B cell (primary cell): ENCODE data around the gene TMPO. TPM values are rescaled to one million over a fixed set of nuclear protein-coding genes. Genes with fewer than 3 reads are reported as not detected.

ENCODE experiments used
- ATAC-seq: fragments of 200-7000 bp; cut with Tn5 transposase; one replicate; pipeline ENCODE4 v1.10.0; 2021; ENCODE audit warnings: low read depth, mild to moderate bottlenecking, moderate number of reproducible peaks, moderate library complexity
- CTCF ChIA-PET: fragments of 350-600 bp; sonication (Branson Sonifier 250); formaldehyde crosslinking; loops from one replicate; lab custom pipeline; 2021; ENCODE audit warnings: antibody characterized with exemption, inconsistent platforms; lab: Charles Lee
- POLR2A ChIA-PET: fragments of 350-600 bp; sonication (Branson Sonifier 250); formaldehyde crosslinking; loops from one replicate; lab custom pipeline; 2021; ENCODE audit warnings: antibody characterized with exemption; lab: Charles Lee
- DNase-seq: peaks from one replicate; pipeline ENCODE4 v3.0.0; 2013
- H2AFZ ChIP-seq: 2 replicates; pipeline ENCODE4 v1.6.1; 2012; ENCODE audit warnings: mild to moderate bottlenecking, low read depth, low read length; ENCODE audit not compliant: insufficient read depth, poor library complexity, severe bottlenecking
- H3K27ac ChIP-seq, 2 donors: 1 replicate in 1 of 2; 2 replicates in 1 of 2; pipeline ENCODE4 v1.5.1; 2012 to 2013; ENCODE audit warnings: low read length in 2 of 2, mild to moderate bottlenecking in 2 of 2, moderate library complexity in 1 of 2
- H3K27me3 ChIP-seq, 4 experiments: fragments of 200-600 bp in 1 of 4; sonication (generic) in 1 of 4; replicated peaks in 1 of 4; 1 replicate in 2 of 4; 2 replicates in 2 of 4; pipeline versions ENCODE4 v1.6.1 to v1.7.0; 2013 to 2016; ENCODE audit warnings: low read length in 3 of 4, mild to moderate bottlenecking in 2 of 4, mixed read lengths in 1 of 4, moderate library complexity in 1 of 4; ENCODE audit not compliant: insufficient read depth in 4 of 4, control insufficient read depth in 3 of 4; ENCODE audit errors: control extremely low read depth in 1 of 4
- H3K36me3 ChIP-seq, 2 experiments: replicated peaks in 1 of 2; 1 replicate in 1 of 2; 2 replicates in 1 of 2; pipeline versions ENCODE4 v1.6.1 to v1.7.1; 2013; ENCODE audit warnings: low read length in 1 of 2; ENCODE audit not compliant: insufficient read depth in 2 of 2, control insufficient read depth in 1 of 2; ENCODE audit errors: control extremely low read depth in 1 of 2, extremely low read depth in 1 of 2
- H3K4me1 ChIP-seq, 2 donors: fragments of 200-600 bp in 1 of 2; sonication (generic) in 1 of 2; 1 replicate in 1 of 2; 2 replicates in 1 of 2; pipeline versions ENCODE4 v1.5.1 to v1.6.1; 2013 to 2017; ENCODE audit warnings: low read length in 2 of 2; ENCODE audit not compliant: control insufficient read depth in 2 of 2, insufficient read depth in 2 of 2
- H3K4me2 ChIP-seq: replicated peaks from 2 replicates; pipeline ENCODE3; 2012; ENCODE audit warnings: mild to moderate bottlenecking, low read depth, low read length; ENCODE audit not compliant: poor library complexity, severe bottlenecking
- H3K4me3 ChIP-seq, 5 experiments: fragments of 200-600 bp in 1 of 5; sonication (generic) in 1 of 5; 1 replicate in 3 of 5; 2 replicates in 2 of 5; pipeline versions ENCODE4 v1.5.1 to v1.7.0; 2011 to 2016; ENCODE audit warnings: low read length in 4 of 5, mild to moderate bottlenecking in 4 of 5, low read depth in 2 of 5, control low read depth in 1 of 5, moderate library complexity in 1 of 5; ENCODE audit not compliant: insufficient read depth in 1 of 5; ENCODE audit errors: control extremely low read depth in 1 of 5, extremely low read depth in 1 of 5
- H3K79me2 ChIP-seq: fragments of 200-600 bp; sonication (generic); one replicate; pipeline ENCODE4 v1.6.0; 2016; ENCODE audit warnings: low read length; ENCODE audit not compliant: control insufficient read depth, insufficient read depth
- H3K9ac ChIP-seq: fragments of 200-600 bp; sonication (generic); 2 replicates; pipeline ENCODE4 v1.6.1; 2017; ENCODE audit warnings: mild to moderate bottlenecking, low read length, moderate library complexity
- H3K9me3 ChIP-seq, 3 donors: one replicate each; pipeline versions ENCODE4 v1.6.1 to v1.7.1; 2013; ENCODE audit warnings: low read length in 2 of 3; ENCODE audit not compliant: control insufficient read depth in 2 of 3, insufficient read depth in 1 of 3; ENCODE audit errors: control extremely low read depth in 1 of 3
- H4K20me1 ChIP-seq: 2 replicates; pipeline ENCODE4 v1.6.0; 2012; ENCODE audit warnings: mild to moderate bottlenecking, low read length; ENCODE audit not compliant: insufficient read depth, control insufficient read depth, poor library complexity, severe bottlenecking
- H3K27ac Mint-ChIP-seq: one replicate; pipeline ENCODE4 v1.8.0; 2021; ENCODE audit warnings: mixed read lengths
- H3K27me3 Mint-ChIP-seq: one replicate; pipeline ENCODE4 v1.8.0; 2021; ENCODE audit warnings: mixed read lengths
- H3K4me1 Mint-ChIP-seq: one replicate; pipeline ENCODE4 v1.8.0; 2021; ENCODE audit warnings: mixed read lengths
- H3K4me3 Mint-ChIP-seq: one replicate; pipeline ENCODE4 v1.8.0; 2021; ENCODE audit warnings: mixed read lengths
- H3K9me3 Mint-ChIP-seq: one replicate; pipeline ENCODE4 v1.8.0; 2022; ENCODE audit warnings: mixed read lengths; ENCODE audit not compliant: insufficient read depth
- CTCF ChIP-seq: fragments of 200-600 bp; IDR thresholded peaks from one replicate; pipeline ENCODE4 v1.8.0; 2022; ENCODE audit warnings: antibody characterized with exemption, mild to moderate bottlenecking
- EZH2 ChIP-seq: IDR thresholded peaks from 2 replicates; pipeline ENCODE4 v1.6.1; 2012; ENCODE audit warnings: borderline replicate concordance, low read depth, mild to moderate bottlenecking, moderate library complexity, low read length; ENCODE audit not compliant: insufficient read depth, poor library complexity, severe bottlenecking
- WGBS: methylation state at CpG from one replicate; pipeline ENCODE4 v1.1.5; 2013; ENCODE audit warnings: missing lambda C conversion rate; ENCODE audit not compliant: insufficient coverage; 5-methylcytosine and 5-hydroxymethylcytosine counted together
- intact Hi-C: fragments of 100-400 bp; cut with micrococcal nuclease; formaldehyde crosslinking; loops from one replicate; pipeline ENCODE4 v1.10.0; 2022
- polyA plus RNA-seq: library from polyadenylated mRNA; depleted of rRNA; stranded (reverse); fragments of >200 nt; gene quantifications from 2 replicates; pipeline ENCODE4 v1.2.3, GENCODE V29; 2012
- total RNA-seq, 2 donors: library from RNA; stranded (reverse); fragments of 120-200 nt in 1 of 2; gene quantifications; 1 replicate in 1 of 2; 2 replicates in 1 of 2; pipeline versions ENCODE4 v1.2.3 to v1.2.4, GENCODE V29; 2013 to 2022

TMPO gene
- total and polyA plus RNA-seq, 2 donors (not counting 1 experiment from before 2014, with no cell fraction given) = 41.8 to 187 TPM

DNA sequence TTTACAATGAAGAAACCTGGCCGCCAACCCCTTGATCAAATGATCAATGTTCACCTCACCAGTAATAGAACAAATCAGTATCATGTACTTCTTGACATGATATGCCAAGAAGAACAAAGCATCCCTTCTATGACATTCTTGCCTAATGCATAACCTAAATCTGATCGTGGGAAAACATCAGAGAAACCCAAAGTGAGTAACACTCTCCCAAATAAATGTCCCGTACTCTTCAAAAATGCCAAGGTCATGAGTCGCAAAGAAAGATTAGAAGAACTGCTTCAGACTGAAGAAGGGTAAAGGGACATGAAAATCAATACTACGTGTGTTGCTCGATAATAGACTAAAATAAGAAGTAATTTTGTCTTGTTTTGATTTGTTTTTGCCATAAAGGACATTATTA, 66.7 kb downstream of the TMPO start:
- Mint-ChIP-seq H3K27me3 (no peaks in the 10 kb centered on the region), H3K4me3 (no peak overlapping the region), H3K9me3 (no peaks in the 10 kb centered on the region), H3K4me1 (no peaks in the 10 kb centered on the region), H3K27ac (no peak overlapping the region)
- Histone ChIP-seq H3K4me3 (no peak overlapping the region), H2AFZ (no peak overlapping the region), H3K27ac (no peak overlapping the region), H3K79me2 (no peaks in the 10 kb centered on the region), H3K36me3 (no peaks in the 10 kb centered on the region), H3K4me2 (no peak overlapping the region), H3K4me1 (no peaks in the 10 kb centered on the region), H4K20me1 (no peaks in the 10 kb centered on the region), H3K27me3 (no peaks in the 10 kb centered on the region), H3K9me3 (no peaks in the 10 kb centered on the region), H3K9ac (no peak overlapping the region)
- DNase-seq (no peak), ATAC-seq (no peak)
- intact Hi-C loops = no loop called here
- CTCF ChIA-PET = interaction anchor here (2.5 kb wide), 1 partner anchor 16 kb away, joined by 13 read pairs; no protein-coding TSS in a partner anchor
- TF ChIP-seq EZH2 (no peak), CTCF (no peak)
- POLR2A ChIA-PET = no interaction called here
- WGBS = 92% methylated on average over 5 of the region's 6 CpGs

DNA sequence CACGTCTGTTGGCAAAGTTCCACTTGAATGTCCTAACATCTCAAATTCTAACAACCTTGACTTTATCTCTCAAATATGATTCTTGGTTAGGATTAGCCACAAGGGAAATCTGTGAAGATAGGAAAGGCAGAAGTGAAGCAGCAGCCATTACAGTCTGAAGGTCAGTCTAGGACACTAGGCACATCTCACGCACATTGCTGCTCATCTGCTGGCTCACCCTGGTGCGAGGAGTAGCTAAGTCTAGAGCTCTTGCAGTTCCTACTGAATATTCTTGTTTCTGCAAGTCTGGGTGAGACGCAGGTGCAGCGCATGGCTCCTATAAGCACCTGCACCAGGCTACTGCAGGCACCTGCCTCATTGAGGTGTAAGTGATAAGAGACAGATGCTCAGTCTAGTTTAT, 71.7 kb downstream of the TMPO start:
- H3K4me1 ChIP-seq = no peaks in the 10 kb centered on the region
- intact Hi-C loops = no loop called here
- Mint-ChIP-seq H3K4me1 (no peaks in the 10 kb centered on the region), H3K9me3 (no peaks in the 10 kb centered on the region), H3K4me3 (no peak overlapping the region), H3K27ac (no peak overlapping the region), H3K27me3 (no peaks in the 10 kb centered on the region)
- no peak for TF ChIP-seq EZH2
- no peak for TF ChIP-seq CTCF
- CTCF ChIA-PET = interaction anchor here (0.7 to 1.2 kb wide), 3 partner anchors 65 to 218 kb away, joined by 3 to 4 read pairs (median 3); no protein-coding TSS in a partner anchor
- DNase-seq (no peak), ATAC-seq (no peak)
- POLR2A ChIA-PET = no interaction called here
- H3K27me3 ChIP-seq = no peaks in the 10 kb centered on the region
- no peak overlapping the region for H3K9ac ChIP-seq
- no peaks in the 10 kb centered on the region for H3K79me2 ChIP-seq
- H3K4me2 ChIP-seq = no peak overlapping the region
- no peak overlapping the region for H3K4me3 ChIP-seq
- no peak overlapping the region for H2AFZ ChIP-seq
- H3K9me3 ChIP-seq = no peaks in the 10 kb centered on the region
- 74% methylated on average over 4 of the region's 5 CpGs for WGBS
- H3K36me3 ChIP-seq = no peaks in the 10 kb centered on the region
- no peak overlapping the region for H3K27ac ChIP-seq
- no peaks in the 10 kb centered on the region for H4K20me1 ChIP-seq
